ENCODE measurements around the gene MNX1.

The MNX1 gene

GRCh38 chr7:157033483-157034473, 23.3 kb upstream of the MNX1 start:
- TF ChIP-seq, protein P1, sequence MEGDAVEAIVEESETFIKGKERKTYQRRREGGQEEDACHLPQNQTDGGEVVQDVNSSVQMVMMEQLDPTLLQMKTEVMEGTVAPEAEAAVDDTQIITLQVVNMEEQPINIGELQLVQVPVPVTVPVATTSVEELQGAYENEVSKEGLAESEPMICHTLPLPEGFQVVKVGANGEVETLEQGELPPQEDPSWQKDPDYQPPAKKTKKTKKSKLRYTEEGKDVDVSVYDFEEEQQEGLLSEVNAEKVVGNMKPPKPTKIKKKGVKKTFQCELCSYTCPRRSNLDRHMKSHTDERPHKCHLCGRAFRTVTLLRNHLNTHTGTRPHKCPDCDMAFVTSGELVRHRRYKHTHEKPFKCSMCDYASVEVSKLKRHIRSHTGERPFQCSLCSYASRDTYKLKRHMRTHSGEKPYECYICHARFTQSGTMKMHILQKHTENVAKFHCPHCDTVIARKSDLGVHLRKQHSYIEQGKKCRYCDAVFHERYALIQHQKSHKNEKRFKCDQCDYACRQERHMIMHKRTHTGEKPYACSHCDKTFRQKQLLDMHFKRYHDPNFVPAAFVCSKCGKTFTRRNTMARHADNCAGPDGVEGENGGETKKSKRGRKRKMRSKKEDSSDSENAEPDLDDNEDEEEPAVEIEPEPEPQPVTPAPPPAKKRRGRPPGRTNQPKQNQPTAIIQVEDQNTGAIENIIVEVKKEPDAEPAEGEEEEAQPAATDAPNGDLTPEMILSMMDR (IDR thresholded peaks at IDR 0.05; ENCODE audit: low read length, missing control alignments) = no peak
- H3K4me3 ChIP-seq (replicated peaks; ENCODE audit: low read depth, low read length) = no peak overlapping the region
- no peak for DNase-seq (ENCODE audit: low read depth)

DNA sequence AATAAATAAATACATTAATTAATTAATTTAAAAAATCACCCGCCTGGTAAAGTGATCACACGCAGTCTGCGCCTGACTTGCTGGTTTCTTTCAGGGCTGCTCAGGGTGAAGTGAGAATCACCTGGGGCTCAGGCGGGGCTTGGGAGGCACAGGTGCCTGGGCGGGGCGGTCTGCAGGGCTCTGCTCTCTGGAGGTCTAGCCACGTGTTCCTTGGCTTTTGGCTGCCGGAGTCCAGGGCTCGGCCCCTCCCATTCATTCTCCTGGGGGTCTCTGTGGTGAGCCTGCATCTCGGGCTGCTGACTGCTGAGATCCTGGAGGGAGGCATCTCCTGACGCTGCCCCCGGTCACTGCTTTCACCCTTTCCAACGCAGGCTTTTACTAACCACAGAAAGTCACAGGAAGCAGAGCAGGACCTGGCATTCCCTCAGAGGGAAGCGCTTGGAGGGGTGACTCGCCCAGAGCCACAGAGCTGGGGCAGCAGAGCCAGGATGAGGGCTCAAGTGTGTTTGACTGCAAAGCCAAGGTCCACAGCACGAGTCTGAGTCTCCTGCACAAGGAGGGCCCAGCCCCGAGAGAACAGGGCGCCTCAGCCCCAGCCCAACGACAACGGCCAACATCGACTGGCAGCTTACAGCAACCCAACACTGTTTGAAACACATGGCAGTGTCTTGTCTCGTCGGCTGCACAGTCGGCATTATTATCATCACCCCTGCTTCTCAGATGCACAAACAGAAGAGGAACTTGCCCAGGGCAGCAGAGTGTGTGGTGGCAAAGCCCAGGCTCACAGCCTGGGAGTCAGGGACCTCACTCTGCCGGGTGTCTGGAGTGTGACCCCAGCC, 22.4 kb upstream of the MNX1 start:
- no peak for DNase-seq (ENCODE audit: low read depth)
- TF ChIP-seq, protein P1 (IDR thresholded peaks at IDR 0.05; ENCODE audit: low read length, missing control alignments) = no peak
- H3K4me3 ChIP-seq (replicated peaks; ENCODE audit: low read depth, low read length) = no peak overlapping the region

- TF ChIP-seq, protein P1 (IDR thresholded peaks at IDR 0.05; ENCODE audit: low read length, missing control alignments) = no peak
- no peak overlapping the region for H3K4me3 ChIP-seq (replicated peaks; ENCODE audit: low read depth, low read length)
- no peak for DNase-seq (ENCODE audit: low read depth)
These were observed 21.7 kb upstream of the MNX1 start for GRCh38 chr7:157032128-157032527.

GRCh38 chr7:157028199-157028903, 17.9 kb upstream of the MNX1 start:
- H3K4me3 ChIP-seq (replicated peaks; ENCODE audit: low read depth, low read length) = no peak overlapping the region
- TF ChIP-seq, protein P1 (IDR thresholded peaks at IDR 0.05; ENCODE audit: low read length, missing control alignments) = no peak
- DNase-seq (ENCODE audit: low read depth) = no peak

DNA sequence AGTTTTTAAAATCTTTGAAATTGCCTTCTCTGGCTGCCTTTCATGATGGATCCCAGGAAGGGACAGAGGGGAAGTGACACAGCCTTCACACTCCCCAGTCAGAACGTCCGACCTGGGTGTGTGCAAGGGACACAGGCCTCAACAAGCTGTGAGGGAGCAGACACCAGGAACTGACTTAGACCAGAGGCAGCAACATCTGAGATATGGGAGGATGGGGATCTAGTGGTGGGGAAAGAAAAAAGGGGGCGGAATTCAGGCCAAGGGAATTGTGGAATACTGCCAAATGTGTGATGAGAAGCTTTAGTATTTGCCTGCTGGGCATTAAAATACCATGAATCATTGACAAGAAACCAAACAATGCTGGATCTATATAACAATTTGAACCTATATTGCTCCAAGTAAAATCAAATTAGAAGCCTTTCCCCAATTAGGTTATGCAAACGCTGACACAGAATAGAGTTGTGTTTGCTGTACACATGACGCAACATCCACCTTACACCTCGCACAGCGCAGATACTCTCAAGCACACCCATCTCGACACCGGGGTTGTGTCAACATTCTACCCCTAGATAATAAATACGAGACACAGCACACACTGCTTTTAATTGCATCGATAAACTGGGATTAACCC, 17.2 kb upstream of the MNX1 start:
- no peak for DNase-seq (ENCODE audit: low read depth)
- TF ChIP-seq, protein P1 (IDR thresholded peaks at IDR 0.05; ENCODE audit: low read length, missing control alignments) = no peak
- no peak overlapping the region for H3K4me3 ChIP-seq (replicated peaks; ENCODE audit: low read depth, low read length)

GRCh38 chr7:157024716-157025115, 14.3 kb upstream of the MNX1 start:
- TF ChIP-seq, protein P1 (IDR thresholded peaks at IDR 0.05; ENCODE audit: low read length, missing control alignments) = no peak
- no peak for DNase-seq (ENCODE audit: low read depth)
- H3K4me3 ChIP-seq (replicated peaks; ENCODE audit: low read depth, low read length) = no peak overlapping the region
